Stomach (tissue), 4 donors: Measurements from ENCODE around the gene RAB31.

Experiments
- CTCF ChIP-seq, 7 experiments: fragments of 450-650 bp in 4 of 7; fragments of 200-600 bp in 3 of 7; sonication (generic) in 3 of 7; IDR thresholded peaks; one replicate each; pipeline ENCODE4 v1.5.1; 2016 to 2019; ENCODE audit warnings: antibody characterized with exemption in 7 of 7, control low read depth in 2 of 7, mild to moderate bottlenecking in 1 of 7
- POLR2AphosphoS5 ChIP-seq, 3 donors: sonication (generic); formaldehyde crosslinking; IDR thresholded peaks; one replicate each; pipeline ENCODE4 v1.6.1; 2016; ENCODE audit warnings: antibody characterized with exemption in 3 of 3

- TF ChIP-seq CTCF (IDR thresholded peaks at IDR 0.05) (no peak), POLR2AphosphoS5 (IDR thresholded peaks at IDR 0.05) (no peak)
These were observed 153.8 kb downstream of the RAB31 start for GRCh38 chr18:9861933-9862332.
